Measurements from ENCODE around the gene BRD1.
A peak's percentile ranks its signal among the peaks of the same experiment; 100 is the strongest.

BRD1 gene

GRCh38 chr22:49862496-49862776 lies 34.8 kb upstream of the BRD1 start:
- no peak for TF ChIP-seq CTCF (IDR thresholded peaks at IDR 0.05; ENCODE audit: insufficient read depth, low read length, missing control alignments)
- CTCF ChIA-PET, result no interaction called here
- POLR2A ChIA-PET, result no interaction called here

GRCh38 chr22:49861642-49862495 lies 34.2 kb upstream of the BRD1 start:
- CTCF ChIA-PET, result no interaction called here
- H3K4me3 ChIP-seq (ENCODE audit: low read depth, low read length), result no peak overlapping the region
- DNase-seq (ENCODE audit: low read depth, low spot score), result no peak
- POLR2A ChIA-PET, result no interaction called here
- no peak for TF ChIP-seq CTCF (IDR thresholded peaks at IDR 0.05; ENCODE audit: insufficient read depth, low read length, missing control alignments)

More at GRCh38 chr22:49862496-49862776, 34.8 kb upstream of the BRD1 start:
- no peak for DNase-seq (ENCODE audit: low read depth, low spot score)
- H3K4me3 ChIP-seq (ENCODE audit: low read depth, low read length), result no peak overlapping the region

GRCh38 chr22:49858827-49859226 lies 31.2 kb upstream of the BRD1 start:
- ChIA-PET POLR2A (no interaction called here), CTCF (no interaction called here)
- DNase-seq (ENCODE audit: low read depth, low spot score), result no peak
- no peak for TF ChIP-seq CTCF (IDR thresholded peaks at IDR 0.05; ENCODE audit: insufficient read depth, low read length, missing control alignments)
- H3K4me3 ChIP-seq (ENCODE audit: low read depth, low read length), result no peak overlapping the region

GRCh38 chr22:49856766-49857618 lies 29.3 kb upstream of the BRD1 start:
- POLR2A ChIA-PET, result interaction anchor here (0.7 kb wide), 1 partner anchor 1453 kb away, joined by 3 read pairs; no protein-coding TSS in a partner anchor
- H3K4me3 ChIP-seq (ENCODE audit: low read depth, low read length), result no peak overlapping the region
- TF ChIP-seq CTCF (IDR thresholded peaks at IDR 0.05; ENCODE audit: insufficient read depth, low read length, missing control alignments), result no peak
- CTCF ChIA-PET, result no interaction called here
- DNase-seq (ENCODE audit: low read depth, low spot score), result no peak

- no peak for TF ChIP-seq CTCF (IDR thresholded peaks at IDR 0.05; ENCODE audit: insufficient read depth, low read length, missing control alignments)
- DNase-seq (ENCODE audit: low read depth, low spot score), result no peak
- H3K4me3 ChIP-seq (ENCODE audit: low read depth, low read length), result no peak overlapping the region; the same call in 1 of the 2 replicates
- POLR2A ChIA-PET, result no interaction called here
- CTCF ChIA-PET, result no interaction called here
Observed at GRCh38 chr22:49856343-49856742, 28.7 kb upstream of the BRD1 start.

GRCh38 chr22:49855251-49855911 lies 27.7 kb upstream of the BRD1 start:
- TF ChIP-seq CTCF (IDR thresholded peaks at IDR 0.05; ENCODE audit: insufficient read depth, low read length, missing control alignments), result no peak
- DNase-seq (ENCODE audit: low read depth, low spot score), result no peak
- ChIA-PET CTCF (no interaction called here), POLR2A (interaction anchor here (0.6 kb wide), 1 partner anchor 553 kb away, joined by 3 read pairs; no protein-coding TSS in a partner anchor)
- H3K4me3 ChIP-seq (ENCODE audit: low read depth, low read length), result peak overlapping the region; percentile 82
